Naive thymus-derived CD4-positive, alpha-beta T cell (primary cell): Measurements from ENCODE around the gene MPZL2. TPM values are rescaled to one million over a fixed set of nuclear protein-coding genes. Genes with fewer than 3 reads are reported as not detected.

Experiments
- ATAC-seq: fragments of 150-1000 bp; cut with Tn5 transposase; 2 replicates; pipeline ENCODE4 v1.10.0; 2021; ENCODE audit warnings: mild to moderate bottlenecking, moderate library complexity
- CTCF ChIA-PET: fragments of 350-600 bp; sonication (Branson Sonifier 250); formaldehyde crosslinking; loops from one replicate; lab custom pipeline; 2021; ENCODE audit warnings: antibody characterized with exemption; lab: Charles Lee
- POLR2A ChIA-PET: fragments of 350-600 bp; sonication (Branson Sonifier 250); formaldehyde crosslinking; loops from one replicate; lab custom pipeline; 2021; ENCODE audit warnings: antibody characterized with exemption, inconsistent platforms; lab: Charles Lee
- DNase-seq, 9 donors: peaks; one replicate each; pipeline versions ENCODE4 v3.0.0 to v3.0.0-alpha.2; 2020 to 2022; ENCODE audit warnings: mixed read lengths in 1 of 9
- H3K27ac ChIP-seq: one replicate; pipeline ENCODE4 v1.7.0; 2013; ENCODE audit warnings: mild to moderate bottlenecking, low read depth, low read length, moderate library complexity
- H3K27me3 ChIP-seq, 2 donors: one replicate each; pipeline ENCODE4 v1.7.0; 2013; ENCODE audit warnings: low read length in 2 of 2, mild to moderate bottlenecking in 2 of 2, moderate library complexity in 2 of 2; ENCODE audit not compliant: control insufficient read depth in 2 of 2, insufficient read depth in 2 of 2
- H3K36me3 ChIP-seq, 3 experiments: 1 replicate in 2 of 3; 2 replicates in 1 of 3; pipeline ENCODE4 v1.7.0; 2013; ENCODE audit warnings: low read length in 3 of 3, mild to moderate bottlenecking in 3 of 3, moderate library complexity in 1 of 3; ENCODE audit not compliant: insufficient read depth in 3 of 3, control insufficient read depth in 2 of 3
- H3K4me1 ChIP-seq, 2 donors: one replicate each; pipeline ENCODE4 v1.7.0; 2013; ENCODE audit warnings: low read length in 2 of 2, mild to moderate bottlenecking in 2 of 2, moderate library complexity in 1 of 2; ENCODE audit not compliant: control insufficient read depth in 2 of 2, insufficient read depth in 2 of 2
- H3K4me3 ChIP-seq: 2 replicates; pipeline ENCODE4 v1.7.0; 2013; ENCODE audit warnings: mild to moderate bottlenecking, low read length
- H3K9me3 ChIP-seq, 3 experiments: 1 replicate in 2 of 3; 2 replicates in 1 of 3; pipeline ENCODE4 v1.7.0; 2013; ENCODE audit warnings: low read length in 3 of 3; ENCODE audit not compliant: control insufficient read depth in 2 of 3
- H3K27ac Mint-ChIP-seq, 9 donors: one replicate each; pipeline ENCODE4 v1.8.0; 2020 to 2022; ENCODE audit warnings: mixed read lengths in 9 of 9, mild to moderate bottlenecking in 8 of 9, moderate library complexity in 5 of 9, inconsistent platforms in 2 of 9
- H3K27me3 Mint-ChIP-seq, 5 donors: one replicate each; pipeline ENCODE4 v1.8.0; 2021 to 2022; ENCODE audit warnings: mixed read lengths in 5 of 5, mild to moderate bottlenecking in 1 of 5
- H3K36me3 Mint-ChIP-seq, 5 donors: one replicate each; pipeline ENCODE4 v1.8.0; 2020 to 2022; ENCODE audit warnings: mixed read lengths in 5 of 5, mild to moderate bottlenecking in 3 of 5, inconsistent platforms in 1 of 5
- H3K4me1 Mint-ChIP-seq, 7 donors: one replicate each; pipeline ENCODE4 v1.8.0; 2020 to 2022; ENCODE audit warnings: mixed read lengths in 7 of 7, mild to moderate bottlenecking in 3 of 7, inconsistent platforms in 1 of 7
- H3K4me3 Mint-ChIP-seq, 10 donors: one replicate each; pipeline ENCODE4 v1.8.0; 2020 to 2022; ENCODE audit warnings: mild to moderate bottlenecking in 10 of 10, mixed read lengths in 10 of 10, moderate library complexity in 6 of 10, inconsistent platforms in 2 of 10
- H3K9me3 Mint-ChIP-seq, 11 donors: one replicate each; pipeline ENCODE4 v1.8.0; 2020 to 2022; ENCODE audit warnings: mixed read lengths in 11 of 11, mild to moderate bottlenecking in 4 of 11, inconsistent platforms in 1 of 11, moderate library complexity in 1 of 11
- intact Hi-C, 2 donors: fragments of 100-400 bp; cut with micrococcal nuclease; formaldehyde crosslinking; loops; one replicate each; pipeline ENCODE4 v1.15.1; 2023
- polyA plus RNA-seq, 2 donors: library from polyadenylated mRNA; unstranded; fragments of 300-500 nt; fragmentation: Illumina TruSeq; gene quantifications; one replicate each; pipeline ENCODE4 v1.2.3, GENCODE V29; 2021
- total RNA-seq, 6 experiments: library from RNA in 5 of 6; stranded (reverse) in 5 of 6; gene quantifications; 1 replicate in 5 of 6; 2 replicates in 1 of 6; pipeline ENCODE4 v1.2.3 and lab custom pipeline; 2021 to 2026

The MPZL2 gene
- total and polyA plus RNA-seq, 7 experiments from 2014 or later, result 0.69 to 5.9 (median 1.5) TPM

GRCh38 chr11:118260353-118260752 is 3.7 kb downstream of the MPZL2 start:
- no peak overlapping the region for H3K27ac Mint-ChIP-seq

DNA sequence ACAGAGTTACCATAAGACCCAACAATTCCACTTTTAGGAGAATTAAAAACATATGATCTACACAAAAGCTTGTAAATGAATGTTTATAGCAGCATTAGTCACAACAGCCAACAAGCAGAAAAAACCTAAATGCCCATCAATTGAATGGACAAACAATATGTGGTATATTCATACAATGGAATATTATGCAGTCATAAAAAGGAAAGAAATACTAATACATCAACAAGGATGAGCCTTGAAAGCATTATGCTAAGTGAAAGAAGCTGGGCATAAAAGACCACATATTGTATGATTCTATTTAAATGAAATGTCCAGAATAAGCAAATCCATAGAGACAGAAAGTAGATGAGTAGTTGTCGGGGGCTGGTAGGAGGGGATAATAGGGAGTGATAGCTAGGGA is 5.0 kb downstream of the MPZL2 start:
- H3K36me3 Mint-ChIP-seq, result peaks cover 0 to 15% (median 6%) of the 10 kb centered on the region in 5 donors
- H3K27me3 ChIP-seq, result no peaks in the 10 kb centered on the region
- H3K9me3 Mint-ChIP-seq, result peaks cover 0 to 3% (median 0%) of the 10 kb centered on the region in 11 donors
- no peak overlapping the region for H3K4me3 ChIP-seq
- ChIA-PET POLR2A (interaction anchor here (0.6 to 1.8 kb wide), 3 partner anchors 13 to 35 kb away, joined by 3 to 6 read pairs (median 3); partner anchors contain the start of gene JAML), CTCF (interaction anchor here (1.2 kb wide), 1 partner anchor 36 kb away, joined by 3 read pairs; no protein-coding TSS in a partner anchor)
- peaks cover 0 to 14% of the 10 kb centered on the region in 2 donors for H3K4me1 ChIP-seq
- H3K27ac ChIP-seq, result no peak overlapping the region
- intact Hi-C loops, result no loop called here
- H3K9me3 ChIP-seq, result no peaks in the 10 kb centered on the region
- peaks cover 15 to 37% (median 24%) of the 10 kb centered on the region in 7 donors for H3K4me1 Mint-ChIP-seq
- no peaks in the 10 kb centered on the region for H3K27me3 Mint-ChIP-seq
- DNase-seq (no peak), ATAC-seq (no peak)
- no peak overlapping the region for H3K4me3 Mint-ChIP-seq
- H3K36me3 ChIP-seq, result no peaks in the 10 kb centered on the region
- H3K27ac Mint-ChIP-seq, result no peak overlapping the region

More at GRCh38 chr11:118260353-118260752, 3.7 kb downstream of the MPZL2 start:
- Mint-ChIP-seq H3K4me1 (peaks cover 19 to 45% (median 32%) of the 10 kb centered on the region in 7 donors), H3K27me3 (peaks cover 0 to 6% (median 0%) of the 10 kb centered on the region in 5 donors), H3K9me3 (peaks cover 0 to 3% (median 0%) of the 10 kb centered on the region in 11 donors), H3K4me3 (no peak overlapping the region), H3K36me3 (peaks cover 0 to 12% (median 6%) of the 10 kb centered on the region in 5 donors)
- ChIA-PET CTCF (interaction anchor here (0.6 to 2.2 kb wide), 6 partner anchors 20 to 62 kb away, joined by 3 to 11 read pairs (median 4); partner anchors contain the start of gene JAML), POLR2A (interaction anchor here (0.8 to 1.8 kb wide), 4 partner anchors 8 to 85 kb away, joined by 3 to 6 read pairs (median 3); partner anchors contain the start of genes JAML and MPZL3)
- Histone ChIP-seq H3K27me3 (no peaks in the 10 kb centered on the region), H3K9me3 (no peaks in the 10 kb centered on the region), H3K36me3 (no peaks in the 10 kb centered on the region), H3K4me1 (peaks cover 0 to 14% of the 10 kb centered on the region in 2 donors), H3K27ac (no peak overlapping the region), H3K4me3 (no peak overlapping the region)
- intact Hi-C loops, result no loop called here
- no peak for ATAC-seq
- DNase-seq, result no peak

DNA sequence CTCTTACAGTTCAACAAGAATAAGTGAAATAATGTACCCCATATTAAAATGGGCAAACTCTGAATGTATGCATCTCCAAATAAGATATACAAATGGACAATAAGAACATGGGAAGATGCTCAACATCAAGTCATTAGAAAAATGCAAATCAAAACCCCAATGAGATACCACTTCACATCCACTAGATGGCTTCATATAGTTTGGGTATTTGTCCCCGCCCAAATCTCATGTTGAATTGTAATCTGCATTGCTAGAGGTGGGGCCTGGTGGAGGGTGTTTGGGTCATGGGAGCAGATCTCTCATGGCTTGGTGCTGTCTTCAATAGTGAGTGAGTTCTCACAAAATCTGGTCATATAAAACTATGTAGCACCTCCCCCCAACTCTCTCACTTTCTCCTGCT is 5.7 kb downstream of the MPZL2 start:
- ATAC-seq, result no peak
- Histone ChIP-seq H3K36me3 (no peaks in the 10 kb centered on the region), H3K27me3 (no peaks in the 10 kb centered on the region), H3K4me3 (no peak overlapping the region), H3K27ac (no peak overlapping the region), H3K4me1 (peaks cover 0 to 11% of the 10 kb centered on the region in 2 donors), H3K9me3 (no peaks in the 10 kb centered on the region)
- H3K27me3 Mint-ChIP-seq, result no peaks in the 10 kb centered on the region
- H3K4me3 Mint-ChIP-seq, result no peak overlapping the region
- POLR2A ChIA-PET, result interaction anchor here (0.6 kb wide), 1 partner anchor 34 kb away, joined by 3 read pairs; no protein-coding TSS in a partner anchor
- H3K27ac Mint-ChIP-seq, result no peak overlapping the region
- H3K9me3 Mint-ChIP-seq, result peaks cover 0 to 3% (median 0%) of the 10 kb centered on the region in 11 donors
- peaks cover 11 to 30% (median 17%) of the 10 kb centered on the region in 7 donors for H3K4me1 Mint-ChIP-seq
- peaks cover 0 to 15% (median 6%) of the 10 kb centered on the region in 5 donors for H3K36me3 Mint-ChIP-seq
- intact Hi-C loops, result no loop called here
- CTCF ChIA-PET, result interaction anchor here (0.6 kb wide), 1 partner anchor 93 kb away, joined by 3 read pairs; no protein-coding TSS in a partner anchor
- DNase-seq, result peak in 3 of 9 donors; percentile 11 to 27 (median 17)

DNA sequence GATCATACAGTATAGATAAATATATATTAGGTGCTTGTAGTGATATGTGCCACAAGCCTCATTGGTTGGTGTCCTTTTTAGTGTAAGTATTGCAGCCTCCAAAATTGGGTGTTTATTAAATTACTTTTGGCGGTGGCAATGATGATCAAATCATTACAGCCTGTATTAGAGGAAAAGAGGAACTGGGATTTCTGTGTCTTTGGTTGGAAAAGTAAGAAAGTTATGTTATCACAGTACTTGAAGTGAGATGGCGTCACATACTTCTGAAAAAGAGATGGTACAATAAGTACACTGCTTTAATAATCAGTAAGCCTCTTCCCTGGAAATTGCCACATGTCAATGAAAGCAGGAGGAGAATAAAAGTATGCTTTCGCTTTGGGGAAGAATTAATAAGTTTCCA is 11.4 kb downstream of the MPZL2 start:
- POLR2A ChIA-PET, result interaction anchor here (0.8 to 6.4 kb wide), 13 partner anchors 8 to 107 kb away, joined by 3 to 75 read pairs (median 8); partner anchors contain the start of genes CD3D, CD3E, JAML and MPZL2
- peaks cover 12 to 46% (median 32%) of the 10 kb centered on the region in 7 donors for H3K4me1 Mint-ChIP-seq
- Histone ChIP-seq H3K36me3 (peaks cover 0 to 4% (median 0%) of the 10 kb centered on the region in 3 experiments), H3K9me3 (no peaks in the 10 kb centered on the region), H3K27me3 (no peaks in the 10 kb centered on the region), H3K27ac (peak overlapping the region; percentile 93), H3K4me1 (peaks cover 10 to 26% of the 10 kb centered on the region in 2 donors), H3K4me3 (peak overlapping the region; percentile 91)
- no peak for ATAC-seq
- H3K27me3 Mint-ChIP-seq, result no peaks in the 10 kb centered on the region
- peak overlapping the region; percentile 93 to 99 (median 96) for H3K4me3 Mint-ChIP-seq
- no peak for DNase-seq
- intact Hi-C loops, result loop anchor here (1.0 to 5.0 kb wide), 7 partner anchors 11 to 146 kb away; partner anchors contain the start of gene CD3E (in 1 of the 2)
- peaks cover 0 to 10% (median 3%) of the 10 kb centered on the region in 5 donors for H3K36me3 Mint-ChIP-seq
- H3K9me3 Mint-ChIP-seq, result peaks cover 0 to 6% (median 0%) of the 10 kb centered on the region in 11 donors
- CTCF ChIA-PET, result interaction anchor here (0.6 to 1.4 kb wide), 2 partner anchors 28 to 54 kb away, joined by 3 to 7 read pairs; partner anchors contain the start of gene JAML
- H3K27ac Mint-ChIP-seq, result peak overlapping the region; percentile 97 to 100 (median 99)

- Mint-ChIP-seq H3K9me3 (peaks cover 0 to 6% (median 0%) of the 10 kb centered on the region in 11 donors), H3K4me3 (peak within 1 kb of the TSS; percentile 93 to 99 (median 96)), H3K27me3 (no peaks in the 10 kb centered on the region), H3K27ac (peak within 1 kb of the TSS; percentile 97 to 100 (median 99)), H3K36me3 (peaks cover 0 to 10% (median 4%) of the 10 kb centered on the region in 5 donors), H3K4me1 (peaks cover 16 to 52% (median 39%) of the 10 kb centered on the region in 7 donors)
- H3K9me3 ChIP-seq, result no peaks in the 10 kb centered on the region
- peaks cover 0 to 4% (median 0%) of the 10 kb centered on the region in 3 experiments for H3K36me3 ChIP-seq
- peak within 1 kb of the TSS; percentile 93 for H3K27ac ChIP-seq
- DNase-seq (peak; percentile 68 to 94 (median 87)), ATAC-seq (peak; percentile 86)
- CTCF ChIA-PET, result interaction anchor here (0.7 to 1.4 kb wide), 4 partner anchors 28 to 54 kb away, joined by 3 to 7 read pairs (median 5); partner anchors contain the start of gene JAML
- peak within 1 kb of the TSS; percentile 91 for H3K4me3 ChIP-seq
- POLR2A ChIA-PET, result interaction anchor here (0.8 to 6.4 kb wide), 16 partner anchors 8 to 184 kb away, joined by 3 to 75 read pairs (median 6); partner anchors contain the start of genes CD3D, CD3E, JAML and KMT2A
- H3K27me3 ChIP-seq, result no peaks in the 10 kb centered on the region
- H3K4me1 ChIP-seq, result peaks cover 10 to 32% of the 10 kb centered on the region in 2 donors
- intact Hi-C loops, result loop anchor here (1.0 to 5.0 kb wide), 7 partner anchors 11 to 147 kb away; partner anchors contain the start of gene CD3E (in 1 of the 2)
These were observed 12.0 kb downstream of the MPZL2 start, which contains the start of gene MPZL3 for GRCh38 chr11:118251858-118252652. Gene MPZL3, minus strand, starts transcription at chr11:118252365. Its CDS starts 71 bp downstream, at chr11:118252294.
